ENCODE data around the gene TPH2. TPM values are rescaled to one million over a fixed set of nuclear protein-coding genes. Genes with fewer than 3 reads are reported as not detected.
A peak's percentile ranks its signal among the peaks of the same experiment; 100 is the strongest.

Gene TPH2
- total RNA-seq, 3 donors from 2014 or later, result not detected

- Histone ChIP-seq H3K27me3 (peaks cover 0 to 36% of the 10 kb centered on the region in 2 donors), H3K27ac (no peak overlapping the region), H3K4me1 (no peaks in the 10 kb centered on the region), H3K4me3 (no peak overlapping the region), H3K9me3 (no peaks in the 10 kb centered on the region), H3K36me3 (no peaks in the 10 kb centered on the region)
- TF ChIP-seq POLR2AphosphoS5 (IDR thresholded peaks at IDR 0.05), result no peak
- TF ChIP-seq POLR2A (IDR thresholded peaks at IDR 0.05), result no peak
- no peak for TF ChIP-seq CTCF (IDR thresholded peaks at IDR 0.05)
- DNase-seq (ENCODE audit: low spot score in 2 of 2), result no peak
- intact Hi-C loops (cut with DNase I; ENCODE audit: low total_unique reads), result no loop called here
Measured at GRCh38 chr12:71942703-71943102, 4.1 kb downstream of the TPH2 start.

- Histone ChIP-seq H3K36me3 (no peaks in the 10 kb centered on the region), H3K4me1 (no peaks in the 10 kb centered on the region), H3K9me3 (no peaks in the 10 kb centered on the region), H3K27ac (no peak overlapping the region), H3K4me3 (no peak overlapping the region), H3K27me3 (peaks cover 0 to 23% of the 10 kb centered on the region in 2 donors)
- TF ChIP-seq CTCF (IDR thresholded peaks at IDR 0.05) (no peak), POLR2AphosphoS5 (IDR thresholded peaks at IDR 0.05) (no peak), POLR2A (IDR thresholded peaks at IDR 0.05) (no peak)
- no peak for DNase-seq (ENCODE audit: low spot score in 2 of 2)
- intact Hi-C loops (cut with DNase I; ENCODE audit: low total_unique reads), result no loop called here
Measured at GRCh38 chr12:71945121-71945520, 6.5 kb downstream of the TPH2 start.

GRCh38 chr12:71945883-71946282, 7.2 kb downstream of the TPH2 start:
- intact Hi-C loops (cut with DNase I; ENCODE audit: low total_unique reads), result no loop called here
- DNase-seq (ENCODE audit: low spot score in 2 of 2), result no peak
- TF ChIP-seq CTCF (IDR thresholded peaks at IDR 0.05), result no peak
- Histone ChIP-seq H3K9me3 (no peaks in the 10 kb centered on the region), H3K36me3 (no peaks in the 10 kb centered on the region), H3K27me3 (peaks cover 0 to 15% of the 10 kb centered on the region in 2 donors), H3K27ac (no peak overlapping the region), H3K4me3 (no peak overlapping the region), H3K4me1 (no peaks in the 10 kb centered on the region)

- Histone ChIP-seq H3K9me3 (no peaks in the 10 kb centered on the region), H3K36me3 (no peaks in the 10 kb centered on the region), H3K27ac (no peak overlapping the region), H3K4me1 (no peaks in the 10 kb centered on the region), H3K27me3 (peaks cover 0 to 11% of the 10 kb centered on the region in 2 donors), H3K4me3 (no peak overlapping the region)
- intact Hi-C loops (cut with DNase I; ENCODE audit: low total_unique reads), result no loop called here
- TF ChIP-seq POLR2AphosphoS5 (IDR thresholded peaks at IDR 0.05), result no peak
- TF ChIP-seq CTCF (IDR thresholded peaks at IDR 0.05), result no peak
- no peak for TF ChIP-seq POLR2A (IDR thresholded peaks at IDR 0.05)
- peak; percentile 53 to 68 for DNase-seq (ENCODE audit: low spot score in 2 of 2)
Measured at GRCh38 chr12:71947645-71948105, 9.0 kb downstream of the TPH2 start.

- no peak for DNase-seq (ENCODE audit: low spot score in 2 of 2)
- no peak overlapping the region for H3K4me3 ChIP-seq
- no peaks in the 10 kb centered on the region for H3K9me3 ChIP-seq
- intact Hi-C loops (cut with DNase I; ENCODE audit: low total_unique reads), result no loop called here
- TF ChIP-seq CTCF (IDR thresholded peaks at IDR 0.05), result no peak
- no peak for TF ChIP-seq POLR2AphosphoS5 (IDR thresholded peaks at IDR 0.05)
- no peak for TF ChIP-seq POLR2A (IDR thresholded peaks at IDR 0.05)
- peaks cover 0 to 11% of the 10 kb centered on the region in 2 donors for H3K27me3 ChIP-seq
- no peaks in the 10 kb centered on the region for H3K4me1 ChIP-seq
- H3K27ac ChIP-seq, result no peak overlapping the region
- no peaks in the 10 kb centered on the region for H3K36me3 ChIP-seq
Measured at GRCh38 chr12:71948390-71948789, 9.7 kb downstream of the TPH2 start.
